Right ventricle myocardium superior (tissue), 1 donor: Measurements from ENCODE around the gene SGSM2. TPM values are rescaled to one million over a fixed set of nuclear protein-coding genes. Genes with fewer than 3 reads are reported as not detected.

Experiments
- ATAC-seq: fragments of 200-7000 bp; cut with Tn5 transposase; one replicate; pipeline ENCODE4 v1.9.1; 2020; ENCODE audit warnings: mild to moderate bottlenecking; ENCODE audit not compliant: poor library complexity
- DNase-seq: peaks from one replicate; pipeline ENCODE4 v3.0.0-alpha.2; 2020
- intact Hi-C: fragments of 100-400 bp; cut with DNase I; formaldehyde crosslinking; loops from one replicate; pipeline ENCODE4 v1.11.2; 2022
- total RNA-seq: library from RNA; stranded (reverse); fragmentation: NEBNext Ultra II Directional; extraction: Animal tissue kit (Norgen Biotek cat#: 25700); gene quantifications from one replicate; pipeline ENCODE4 v1.2.1, GENCODE V29; 2021
- donor health status: DM: no; HTN: yes; CAD: no; lungs with severe emphysema.

The SGSM2 gene
- total RNA-seq, 1 donor from 2014 or later: 23.0 TPM

DNA sequence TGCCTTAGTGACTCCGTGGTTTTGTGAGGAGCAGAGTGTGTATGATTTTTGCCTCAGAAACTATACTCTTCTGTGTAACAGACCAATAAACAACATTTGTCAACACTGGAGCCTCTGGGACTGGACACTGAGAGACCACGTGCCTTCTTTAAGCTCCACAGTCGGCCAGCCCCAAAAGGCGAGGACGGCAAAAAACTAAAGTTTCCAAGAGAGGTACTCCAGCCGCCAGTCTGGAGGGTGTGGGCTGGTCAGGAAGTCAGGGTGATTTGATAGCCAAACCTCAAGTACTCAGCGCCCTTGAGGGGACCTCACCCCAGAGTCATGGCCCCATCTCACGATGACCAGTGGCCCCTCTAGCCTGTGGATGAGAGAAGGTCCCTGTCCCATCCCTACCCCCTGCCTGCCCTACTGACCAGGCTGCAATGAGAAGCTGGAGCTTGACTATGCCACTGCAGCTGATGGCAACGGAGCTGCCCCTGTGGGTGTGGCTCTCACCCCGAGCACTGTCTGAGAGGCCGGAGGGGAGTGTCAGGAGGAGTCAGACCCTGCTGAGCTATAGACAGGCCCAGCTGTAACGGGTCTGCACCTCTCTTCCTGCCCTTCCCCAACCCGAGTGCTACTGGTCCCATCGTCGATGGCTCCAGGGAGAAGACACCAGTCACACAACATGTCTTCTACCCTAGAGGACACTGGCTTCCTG is 43.8 kb downstream of the SGSM2 start:
- no peak for DNase-seq
- no peak for ATAC-seq
- intact Hi-C loops: no loop called here

GRCh38 chr17:2383628-2384167 is 46.4 kb downstream of the SGSM2 start:
- intact Hi-C loops: loop anchor here (2.0 kb wide), 1 partner anchor 33 kb away; no protein-coding TSS in a partner anchor
- DNase-seq (no peak), ATAC-seq (no peak)

DNA sequence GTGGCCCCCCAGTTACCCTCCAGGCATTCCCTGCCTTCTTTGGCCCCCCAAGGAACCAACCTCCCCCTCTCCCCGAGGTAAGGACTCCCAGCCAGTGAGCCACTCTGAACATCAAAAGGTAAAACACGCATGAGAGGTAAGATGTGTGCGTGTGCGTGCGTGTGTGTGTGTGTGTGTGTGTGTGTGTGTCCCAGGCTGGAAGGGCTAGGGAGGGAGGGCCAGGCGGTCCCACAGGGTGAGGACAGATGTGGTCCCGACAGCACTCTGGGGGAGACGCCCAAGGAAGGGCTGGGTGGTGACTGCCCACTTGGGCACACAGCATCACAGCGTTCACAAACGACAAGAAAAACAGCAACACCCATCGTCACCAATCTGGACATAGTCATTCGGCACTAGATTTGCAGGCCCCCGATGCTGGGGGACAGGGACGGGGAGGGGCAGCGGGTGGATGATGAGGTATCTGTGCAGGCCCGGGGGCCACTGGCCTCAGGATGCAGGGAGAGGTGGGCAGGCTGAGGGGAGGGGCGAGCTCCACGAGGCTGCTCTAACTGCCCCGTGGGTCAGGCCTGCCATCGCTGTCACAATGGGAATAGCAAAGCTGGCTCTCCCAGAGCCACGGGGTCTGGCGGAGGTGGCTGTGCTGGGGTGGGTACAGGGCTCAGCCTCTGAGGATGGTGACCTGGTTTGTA is 47.3 kb downstream of the SGSM2 start:
- no peak for ATAC-seq
- intact Hi-C loops: no loop called here
- no peak for DNase-seq

DNA sequence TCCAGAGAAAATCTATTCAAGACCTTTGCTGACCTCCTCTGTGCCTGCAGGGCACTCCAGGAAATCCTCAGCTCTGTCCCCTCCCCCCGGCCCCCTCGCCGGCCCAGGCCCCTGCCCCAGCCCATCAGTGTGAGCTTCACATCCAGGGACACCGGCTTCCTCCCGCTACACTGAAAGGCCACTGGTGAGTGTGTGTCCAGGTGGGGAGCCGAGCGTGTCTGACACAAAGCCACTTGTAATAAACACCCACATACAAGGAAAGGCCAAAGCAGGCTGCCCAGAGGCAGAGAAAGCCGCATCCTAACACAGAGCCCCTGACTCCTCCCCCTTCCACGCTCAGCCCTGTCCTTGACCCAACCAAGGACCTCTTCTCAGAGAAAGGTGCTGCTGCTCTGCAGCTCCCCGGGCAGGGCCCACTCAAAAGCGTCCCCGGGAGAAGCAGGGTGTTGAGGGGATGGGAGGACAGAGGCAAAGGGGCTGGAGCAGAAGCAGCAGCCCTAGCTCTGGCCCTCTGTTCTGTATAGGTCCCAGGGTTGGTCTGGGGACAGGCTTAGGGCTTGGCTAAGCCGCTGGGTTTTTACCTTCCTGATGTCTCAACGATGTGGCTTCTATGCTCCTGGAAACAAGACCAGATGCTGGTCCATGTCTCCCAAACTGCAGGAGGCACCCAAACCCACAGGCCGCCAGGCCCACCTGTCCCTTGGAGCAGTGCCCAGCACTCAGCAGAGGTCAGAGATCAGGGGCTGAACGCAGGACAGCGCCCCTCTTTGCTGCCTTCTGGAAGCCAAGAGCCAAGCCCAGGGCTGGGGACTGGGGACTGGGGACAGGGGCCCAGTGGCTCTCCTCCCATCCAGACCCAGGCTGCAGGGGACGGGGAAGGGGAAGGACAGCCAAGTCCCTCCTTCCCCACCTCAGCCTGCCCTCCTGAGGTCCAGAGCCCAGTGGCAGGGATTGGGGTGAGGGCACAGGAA is 48.2 kb downstream of the SGSM2 start:
- intact Hi-C loops: no loop called here
- DNase-seq (no peak), ATAC-seq (no peak)

- no peak for DNase-seq
- no peak for ATAC-seq
- intact Hi-C loops: no loop called here
These were observed 49.2 kb downstream of the SGSM2 start for GRCh38 chr17:2386400-2387085.

DNA sequence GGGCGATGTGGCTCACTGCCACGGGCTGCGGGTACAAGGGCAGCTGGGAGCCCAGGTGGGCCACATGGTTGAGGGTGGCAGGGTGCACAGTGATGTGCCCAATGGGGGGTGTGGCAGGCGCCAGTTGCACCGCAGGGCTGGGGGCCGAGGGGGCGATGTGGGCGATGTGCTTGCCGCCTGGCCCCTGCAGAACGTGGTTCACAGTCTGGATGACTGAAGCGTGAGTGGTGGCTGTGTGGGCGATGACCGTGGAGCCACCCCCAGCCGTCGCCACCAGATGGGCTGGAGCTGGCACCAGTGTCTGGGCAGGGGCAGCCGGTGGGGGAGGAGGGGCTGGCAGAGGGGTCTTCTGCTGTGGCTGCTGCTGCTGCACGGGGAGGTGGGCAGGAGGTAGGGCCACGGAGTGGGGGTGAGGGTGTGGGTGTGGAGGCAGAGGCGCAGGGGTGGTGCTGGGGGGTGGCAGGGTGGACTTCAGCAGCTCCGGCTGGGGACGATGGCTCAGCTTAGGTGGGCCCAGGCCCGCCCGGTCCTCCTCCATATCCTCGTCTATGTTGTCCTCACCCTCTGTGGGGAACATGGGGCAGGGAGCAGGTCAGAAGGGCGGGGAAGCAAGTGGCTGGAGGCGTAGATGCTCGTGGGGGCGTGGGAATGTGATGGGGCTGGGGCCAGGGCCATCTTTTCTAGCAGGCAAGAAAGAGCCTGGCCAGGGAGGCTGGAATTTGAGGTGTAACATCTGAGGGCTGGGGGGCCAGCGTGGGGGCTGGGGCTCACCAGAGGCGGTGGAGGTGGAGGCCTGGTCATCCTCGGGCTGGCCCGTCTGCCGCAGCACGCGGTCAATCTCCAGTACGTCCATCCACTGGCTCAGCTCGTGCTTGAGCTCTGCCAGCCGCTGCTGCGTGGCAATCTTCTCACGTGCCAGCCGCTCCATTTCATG is 50.1 kb downstream of the SGSM2 start:
- DNase-seq (no peak), ATAC-seq (no peak)
- intact Hi-C loops: no loop called here

DNA sequence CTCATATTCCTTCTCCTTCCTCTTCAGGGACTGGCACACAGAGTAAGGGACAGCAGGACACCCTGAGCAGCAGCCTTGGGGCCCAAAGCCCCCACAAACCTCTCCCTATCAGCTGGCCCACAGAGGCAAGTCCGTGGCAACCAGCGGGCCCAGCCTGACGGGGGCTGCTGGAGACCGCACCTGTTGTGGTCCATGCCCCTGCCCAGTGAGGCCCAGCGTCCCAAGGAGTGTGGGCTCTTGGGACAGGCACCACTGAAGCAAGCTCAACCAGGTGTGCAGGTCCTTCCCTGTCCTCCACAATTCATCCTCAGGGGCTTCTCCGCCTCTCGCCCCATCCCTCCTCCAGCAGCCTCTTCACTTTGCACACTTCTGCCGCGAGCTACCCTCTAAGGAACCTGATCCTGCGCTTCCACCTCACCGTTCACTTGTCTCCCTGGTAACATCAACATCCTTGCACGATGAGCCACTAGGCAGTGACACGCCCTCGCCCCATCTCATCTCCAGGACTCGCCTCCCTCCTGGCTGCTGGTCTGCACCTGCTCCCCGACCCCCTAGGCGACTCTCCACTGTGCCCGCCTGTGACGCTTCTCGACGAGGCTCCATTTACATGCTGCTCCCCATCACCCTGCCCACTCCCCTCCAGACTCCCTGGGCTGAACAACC is 50.9 kb downstream of the SGSM2 start:
- intact Hi-C loops: no loop called here
- DNase-seq (no peak), ATAC-seq (no peak)

GRCh38 chr17:2388683-2389055 is 51.4 kb downstream of the SGSM2 start:
- ATAC-seq (no peak), DNase-seq (no peak)
- intact Hi-C loops: no loop called here

GRCh38 chr17:2390199-2390836 is 53.0 kb downstream of the SGSM2 start:
- no peak for DNase-seq
- no peak for ATAC-seq
- intact Hi-C loops: no loop called here

DNA sequence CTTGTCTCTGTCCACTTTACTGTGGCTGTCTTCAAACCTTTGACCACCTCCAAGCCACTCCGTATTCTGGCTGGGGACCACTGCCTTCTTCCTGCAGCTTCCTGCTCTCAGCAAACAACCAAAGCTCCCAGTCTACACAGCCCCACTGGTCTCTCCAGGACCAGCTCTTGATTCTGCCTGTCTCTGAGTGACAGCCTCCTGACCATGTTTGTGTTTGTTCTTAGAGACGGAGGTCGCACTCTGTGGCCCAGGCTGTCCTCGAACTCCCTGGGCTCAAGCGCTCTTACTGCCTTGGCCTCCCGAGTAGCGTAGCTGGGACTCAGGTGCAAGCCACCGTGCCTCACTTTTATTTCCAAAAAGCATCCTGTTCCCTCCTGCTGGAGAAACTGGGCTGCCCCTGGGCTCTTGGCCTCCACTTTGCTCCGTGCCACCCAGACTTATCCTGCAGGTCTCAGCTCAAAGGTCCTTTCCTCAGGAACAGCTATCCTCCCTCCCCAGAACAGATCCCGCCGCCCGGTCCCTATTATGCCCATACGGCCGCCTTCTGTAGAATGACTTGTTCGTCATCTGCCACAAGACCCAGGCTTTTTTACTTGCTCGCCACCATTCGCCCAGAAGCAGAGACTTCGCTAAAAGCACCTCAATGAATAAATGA is 54.4 kb downstream of the SGSM2 start:
- ATAC-seq (no peak), DNase-seq (no peak)
- intact Hi-C loops: no loop called here

GRCh38 chr17:2392252-2393173 is 55.2 kb downstream of the SGSM2 start:
- intact Hi-C loops: no loop called here
- ATAC-seq (peak; percentile 76), DNase-seq (peak; percentile 98)

GRCh38 chr17:2393174-2393953 is 56.1 kb downstream of the SGSM2 start:
- intact Hi-C loops: no loop called here
- ATAC-seq (peak; percentile 68), DNase-seq (peak; percentile 94)

DNA sequence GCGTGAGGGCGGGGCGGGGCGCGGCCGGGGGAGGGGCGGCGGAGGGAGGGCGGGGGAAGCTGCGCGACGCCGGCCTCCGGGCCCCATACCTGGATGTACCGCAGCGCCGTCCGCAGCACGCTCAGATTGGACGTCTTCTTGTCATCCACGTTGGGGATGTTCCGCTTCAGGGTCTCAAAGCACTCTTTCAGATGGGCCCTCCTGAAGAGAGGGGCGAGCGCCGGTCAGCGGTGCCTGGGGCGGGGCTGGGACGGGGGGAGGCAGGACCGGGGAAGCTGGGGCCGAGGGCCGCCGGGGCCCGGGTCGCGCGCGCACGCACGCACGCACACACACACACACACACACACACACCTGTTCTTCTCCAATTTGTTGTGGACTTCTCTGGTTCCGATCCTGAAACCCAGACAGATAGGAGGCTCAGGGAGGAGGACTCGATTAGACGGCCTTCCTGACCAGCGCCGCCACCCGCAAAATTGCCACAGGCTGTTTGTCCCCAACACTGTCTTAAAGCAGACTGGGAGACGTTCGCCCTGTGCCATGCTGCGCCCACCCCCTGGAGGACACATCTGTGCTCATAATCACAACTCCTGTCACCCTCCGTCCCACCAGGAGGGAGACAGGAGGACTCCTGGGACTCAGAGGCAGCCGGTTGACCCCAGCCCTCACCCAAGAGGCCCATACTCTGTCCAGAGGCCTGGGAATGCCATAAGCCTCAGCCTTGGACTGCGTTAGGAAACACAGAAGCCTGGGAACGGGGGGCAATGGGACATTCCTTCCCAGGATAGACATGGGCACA is 56.9 kb downstream of the SGSM2 start:
- ATAC-seq (no peak), DNase-seq (peak; percentile 53)
- intact Hi-C loops: no loop called here

GRCh38 chr17:2394775-2395201 is 57.5 kb downstream of the SGSM2 start:
- intact Hi-C loops: no loop called here

More at GRCh38 chr17:2394775-2395201, 57.5 kb downstream of the SGSM2 start:
- DNase-seq (peak; percentile 42), ATAC-seq (no peak)
